Endothelial cell (in vitro differentiated cells): ENCODE data around the gene ESPNL. TPM values are rescaled to one million over a fixed set of nuclear protein-coding genes. Genes with fewer than 3 reads are reported as not detected.

Experiments
- DNase-seq: peaks from one replicate; pipeline ENCODE4 v3.0.0; 2021; ENCODE audit warnings: low spot score
- H3K27ac Mint-ChIP-seq: one replicate; pipeline ENCODE4 v1.8.0; 2021; ENCODE audit warnings: mixed read lengths, inconsistent platforms; ENCODE audit not compliant: unreplicated experiment
- H3K27me3 Mint-ChIP-seq: one replicate; pipeline ENCODE4 v1.8.0; 2021; ENCODE audit warnings: mild to moderate bottlenecking, moderate library complexity, mixed read lengths, inconsistent platforms; ENCODE audit not compliant: unreplicated experiment
- H3K36me3 Mint-ChIP-seq: one replicate; pipeline ENCODE4 v1.8.0; 2021; ENCODE audit warnings: mild to moderate bottlenecking, low read depth, mixed read lengths, inconsistent platforms; ENCODE audit not compliant: unreplicated experiment
- H3K4me1 Mint-ChIP-seq: one replicate; pipeline ENCODE4 v1.8.0; 2021; ENCODE audit warnings: mild to moderate bottlenecking, mixed read lengths, inconsistent platforms; ENCODE audit not compliant: unreplicated experiment
- H3K4me3 Mint-ChIP-seq: one replicate; pipeline ENCODE4 v1.8.0; 2021; ENCODE audit warnings: mild to moderate bottlenecking, mixed read lengths, inconsistent platforms; ENCODE audit not compliant: unreplicated experiment
- H3K9me3 Mint-ChIP-seq: one replicate; pipeline ENCODE4 v1.8.0; 2021; ENCODE audit warnings: mixed read lengths, inconsistent platforms; ENCODE audit not compliant: unreplicated experiment
- total RNA-seq: library from RNA; stranded (reverse); fragmentation: NEBNext Ultra II Directional; extraction: Animal tissue kit (Norgen Biotek cat#: 25700); gene quantifications from one replicate; pipeline ENCODE4 v1.2.1, GENCODE V29; 2021; ENCODE audit not compliant: unreplicated experiment
- TF ChIP-seq, protein P1 (sequence below): fragments of 200-600 bp; sonication (generic); IDR thresholded peaks from one replicate; pipeline ENCODE4 v1.5.0; 2021; ENCODE audit warnings: antibody characterized with exemption; ENCODE audit not compliant: unreplicated experiment

ESPNL gene
- total RNA-seq, 1 donor from 2014 or later: 0.82 TPM

DNA sequence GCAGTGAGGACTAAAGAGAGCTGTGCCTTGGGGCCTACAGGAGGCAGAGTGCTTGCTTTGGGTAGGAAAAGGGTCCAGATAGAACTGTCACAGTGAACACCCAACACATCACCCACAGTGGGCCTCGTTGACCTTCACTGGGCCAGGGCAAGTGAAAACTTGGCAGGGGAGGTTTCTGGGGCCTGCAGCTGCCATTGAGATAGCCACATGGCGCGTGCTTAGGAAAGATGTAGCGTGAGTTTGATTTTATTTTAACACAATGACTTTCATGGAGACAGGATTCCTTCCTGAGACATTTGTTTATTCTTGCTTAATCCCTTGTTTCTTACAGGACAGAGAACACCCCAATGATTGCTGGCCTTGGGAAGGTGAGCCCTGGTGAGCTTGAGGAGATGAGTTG is 9.3 kb upstream of the ESPNL start:
- no peaks in the 10 kb centered on the region for H3K9me3 Mint-ChIP-seq
- peaks cover 5% of the 10 kb centered on the region for H3K27me3 Mint-ChIP-seq
- H3K4me1 Mint-ChIP-seq: no peaks in the 10 kb centered on the region
- TF ChIP-seq, protein P1, sequence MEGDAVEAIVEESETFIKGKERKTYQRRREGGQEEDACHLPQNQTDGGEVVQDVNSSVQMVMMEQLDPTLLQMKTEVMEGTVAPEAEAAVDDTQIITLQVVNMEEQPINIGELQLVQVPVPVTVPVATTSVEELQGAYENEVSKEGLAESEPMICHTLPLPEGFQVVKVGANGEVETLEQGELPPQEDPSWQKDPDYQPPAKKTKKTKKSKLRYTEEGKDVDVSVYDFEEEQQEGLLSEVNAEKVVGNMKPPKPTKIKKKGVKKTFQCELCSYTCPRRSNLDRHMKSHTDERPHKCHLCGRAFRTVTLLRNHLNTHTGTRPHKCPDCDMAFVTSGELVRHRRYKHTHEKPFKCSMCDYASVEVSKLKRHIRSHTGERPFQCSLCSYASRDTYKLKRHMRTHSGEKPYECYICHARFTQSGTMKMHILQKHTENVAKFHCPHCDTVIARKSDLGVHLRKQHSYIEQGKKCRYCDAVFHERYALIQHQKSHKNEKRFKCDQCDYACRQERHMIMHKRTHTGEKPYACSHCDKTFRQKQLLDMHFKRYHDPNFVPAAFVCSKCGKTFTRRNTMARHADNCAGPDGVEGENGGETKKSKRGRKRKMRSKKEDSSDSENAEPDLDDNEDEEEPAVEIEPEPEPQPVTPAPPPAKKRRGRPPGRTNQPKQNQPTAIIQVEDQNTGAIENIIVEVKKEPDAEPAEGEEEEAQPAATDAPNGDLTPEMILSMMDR: no peak
- H3K4me3 Mint-ChIP-seq: no peak overlapping the region
- DNase-seq: no peak
- no peak overlapping the region for H3K27ac Mint-ChIP-seq
- no peaks in the 10 kb centered on the region for H3K36me3 Mint-ChIP-seq

DNA sequence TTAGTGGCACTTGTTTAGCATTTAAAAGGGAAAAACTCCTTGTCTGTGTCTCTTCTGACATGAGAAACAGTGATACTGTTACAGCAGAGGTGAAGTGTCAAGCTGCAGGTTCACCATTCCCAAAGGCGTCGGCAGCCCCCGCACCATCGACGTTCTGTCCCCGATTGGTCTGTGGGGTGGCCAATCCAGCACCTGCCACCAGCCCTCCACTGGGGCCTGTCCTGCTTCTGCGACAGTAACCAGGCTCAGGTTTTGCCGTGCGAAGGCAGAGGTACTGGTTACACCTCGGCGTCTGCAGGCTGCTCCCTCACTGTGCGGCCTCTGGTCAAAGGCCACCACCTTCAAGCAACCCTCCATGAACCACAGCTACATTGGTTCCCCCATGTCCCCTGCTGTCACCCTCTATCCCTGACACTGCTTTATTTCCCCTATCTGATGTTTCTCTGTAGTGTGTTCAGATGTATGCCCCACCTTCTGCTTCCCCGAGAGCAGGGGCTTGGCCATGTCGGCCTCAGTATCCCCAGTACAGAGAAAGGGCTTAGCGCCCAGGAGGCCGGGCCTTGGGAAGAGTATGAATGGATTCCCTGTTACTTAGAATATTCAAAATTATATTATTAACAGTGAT is 8.6 kb upstream of the ESPNL start:
- H3K27ac Mint-ChIP-seq: no peak overlapping the region
- DNase-seq: no peak
- H3K36me3 Mint-ChIP-seq: no peaks in the 10 kb centered on the region

DNA sequence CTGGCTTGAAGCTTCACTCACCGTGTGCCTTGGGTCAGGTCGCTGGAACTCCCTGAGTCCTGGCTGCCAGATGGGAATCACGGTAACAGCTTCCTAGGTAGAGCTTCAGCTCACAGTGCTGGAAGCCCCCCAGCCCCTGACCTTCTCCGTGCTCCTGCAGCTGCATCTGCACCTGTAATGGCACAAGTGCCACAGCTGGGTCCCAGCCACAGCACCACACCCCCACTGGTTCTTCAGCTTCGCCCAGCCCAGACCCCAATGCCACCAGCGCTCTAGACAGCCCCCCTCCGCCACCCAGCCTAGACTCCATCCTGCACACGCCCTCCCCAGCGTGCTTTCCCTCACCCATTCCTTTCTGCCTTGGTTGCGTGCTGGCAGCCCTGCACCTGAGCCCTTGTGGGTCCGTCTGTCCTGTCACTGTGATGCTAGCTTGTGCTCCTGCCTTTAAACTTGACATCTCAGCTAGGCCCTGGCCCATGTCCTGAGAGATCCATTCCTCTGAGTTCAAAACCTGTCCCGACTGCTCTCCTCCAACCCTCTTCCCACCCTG is 7.6 kb upstream of the ESPNL start:
- H3K27ac Mint-ChIP-seq: no peak overlapping the region
- H3K4me3 Mint-ChIP-seq: no peak overlapping the region
- no peak for DNase-seq
- peaks cover 5% of the 10 kb centered on the region for H3K27me3 Mint-ChIP-seq
- H3K9me3 Mint-ChIP-seq: no peaks in the 10 kb centered on the region
- H3K36me3 Mint-ChIP-seq: no peaks in the 10 kb centered on the region
- TF ChIP-seq, protein P1: no peak
- H3K4me1 Mint-ChIP-seq: no peaks in the 10 kb centered on the region

More for the DNA sequence above, 8.6 kb upstream of the ESPNL start:
- Mint-ChIP-seq H3K4me3 (no peak overlapping the region), H3K4me1 (no peaks in the 10 kb centered on the region), H3K27me3 (peaks cover 5% of the 10 kb centered on the region), H3K9me3 (no peaks in the 10 kb centered on the region)
- TF ChIP-seq, protein P1: no peak

DNA sequence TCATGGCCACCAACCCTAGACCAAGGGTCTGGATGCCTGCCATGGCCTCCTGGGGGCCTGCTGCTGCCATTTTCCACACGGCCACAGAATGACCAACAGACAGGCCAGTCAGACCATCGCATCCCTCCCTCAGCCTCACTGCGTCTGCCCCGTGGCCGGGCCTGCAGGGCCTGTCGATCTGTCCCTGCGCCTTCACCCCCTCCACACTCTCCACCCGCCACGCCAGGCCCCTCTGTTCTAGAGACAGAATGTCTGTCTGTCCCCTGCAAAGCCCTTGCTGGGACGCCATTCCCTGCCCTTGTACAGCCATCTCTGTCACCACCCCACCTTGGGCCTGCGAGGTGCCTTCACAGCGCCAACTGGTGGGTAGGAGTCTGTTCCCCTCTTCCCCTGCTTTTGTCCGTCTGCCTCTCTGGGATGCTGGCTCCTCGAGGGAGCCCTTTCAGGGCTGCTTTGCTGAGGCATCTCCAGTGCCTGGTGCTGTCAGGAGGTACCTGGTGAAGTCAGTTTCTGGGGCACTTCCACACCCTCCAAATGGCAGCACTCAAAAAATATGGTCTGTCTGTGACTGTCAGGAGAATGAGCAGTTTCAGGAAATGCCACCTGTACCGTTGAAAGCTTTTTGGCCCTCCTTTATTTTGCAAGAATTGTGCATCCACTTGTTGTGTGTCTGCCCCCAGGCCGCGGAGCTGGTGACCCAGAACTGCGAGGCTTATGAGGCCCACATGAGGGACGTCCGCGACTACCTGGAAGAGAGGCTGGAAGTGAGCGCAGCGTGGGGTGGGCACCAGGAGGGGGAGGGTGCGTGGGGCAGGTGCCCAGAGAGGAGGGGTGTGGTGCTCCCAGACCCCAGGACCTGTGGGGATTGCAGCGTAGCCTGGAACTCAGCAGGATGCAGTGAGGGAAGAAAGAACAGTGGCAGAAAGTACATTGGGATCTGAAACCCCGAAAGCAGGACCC is 6.7 kb upstream of the ESPNL start:
- DNase-seq: no peak
- TF ChIP-seq, protein P1: no peak
- Mint-ChIP-seq H3K4me3 (no peak overlapping the region), H3K9me3 (no peaks in the 10 kb centered on the region), H3K36me3 (no peaks in the 10 kb centered on the region), H3K27ac (no peak overlapping the region), H3K27me3 (peaks cover 7% of the 10 kb centered on the region), H3K4me1 (no peaks in the 10 kb centered on the region)
